GM21528 (cell line): ENCODE results near the gene CHN2.

Source experiments
- ATAC-seq: cut with Tn5 transposase; IDR thresholded peaks from one replicate; pipeline ENCODE4 v1.9.1; 2021; ENCODE audit warnings: mild to moderate bottlenecking, moderate library complexity; ENCODE audit not compliant: unreplicated experiment, low FRiP score

The CHN2 gene

GRCh38 chr7:29216128-29216527 is 21.6 kb downstream of the CHN2 start:
- no peak for ATAC-seq

GRCh38 chr7:29217113-29217512 is 22.5 kb downstream of the CHN2 start:
- ATAC-seq = no peak

GRCh38 chr7:29224726-29225125 is 30.2 kb downstream of the CHN2 start:
- no peak for ATAC-seq

GRCh38 chr7:29228289-29229011 is 33.9 kb downstream of the CHN2 start:
- no peak for ATAC-seq

GRCh38 chr7:29229066-29229465 is 34.5 kb downstream of the CHN2 start:
- ATAC-seq = no peak

GRCh38 chr7:29229946-29230345 is 35.4 kb downstream of the CHN2 start:
- ATAC-seq = no peak

GRCh38 chr7:29230871-29231345 is 36.3 kb downstream of the CHN2 start:
- no peak for ATAC-seq

GRCh38 chr7:29231671-29232232 is 37.2 kb downstream of the CHN2 start:
- ATAC-seq = no peak

GRCh38 chr7:29234438-29234837 is 39.9 kb downstream of the CHN2 start:
- ATAC-seq = no peak

GRCh38 chr7:29236071-29236580 is 41.6 kb downstream of the CHN2 start:
- no peak for ATAC-seq

GRCh38 chr7:29236649-29237048 is 42.1 kb downstream of the CHN2 start:
- no peak for ATAC-seq

GRCh38 chr7:29237489-29237888 is 42.9 kb downstream of the CHN2 start:
- no peak for ATAC-seq

GRCh38 chr7:29239638-29240037 is 45.1 kb downstream of the CHN2 start:
- no peak for ATAC-seq

- ATAC-seq = no peak
Observed at GRCh38 chr7:29242265-29242664, 47.7 kb downstream of the CHN2 start.

GRCh38 chr7:29243910-29244655 is 49.5 kb downstream of the CHN2 start:
- ATAC-seq = no peak

- ATAC-seq = no peak
Observed at GRCh38 chr7:29247224-29247962, 52.8 kb downstream of the CHN2 start.

- no peak for ATAC-seq
Observed at GRCh38 chr7:29247963-29248236, 53.3 kb downstream of the CHN2 start.

GRCh38 chr7:29248713-29249382 is 54.3 kb downstream of the CHN2 start:
- no peak for ATAC-seq

GRCh38 chr7:29249383-29249750 is 54.8 kb downstream of the CHN2 start:
- ATAC-seq = no peak

- ATAC-seq = no peak
Observed at GRCh38 chr7:29249860-29250259, 55.3 kb downstream of the CHN2 start.
